HG02642 (cell line): ENCODE results near the gene IGF2BP2.

Experiments used
- ATAC-seq: cut with Tn5 transposase; IDR thresholded peaks from one replicate; pipeline ENCODE4 v1.9.1; 2021; ENCODE audit warnings: mild to moderate bottlenecking; ENCODE audit not compliant: unreplicated experiment, poor library complexity

IGF2BP2 gene

GRCh38 chr3:185739264-185739701 is 85.6 kb downstream of the IGF2BP2 start:
- no peak for ATAC-seq

GRCh38 chr3:185737740-185738680 is 86.8 kb downstream of the IGF2BP2 start:
- no peak for ATAC-seq

- ATAC-seq: no peak
Observed at GRCh38 chr3:185737020-185737419, 87.8 kb downstream of the IGF2BP2 start.

- ATAC-seq: no peak
Observed at GRCh38 chr3:185734725-185735096, 90.1 kb downstream of the IGF2BP2 start.

GRCh38 chr3:185733980-185734724 is 90.7 kb downstream of the IGF2BP2 start:
- no peak for ATAC-seq

GRCh38 chr3:185732782-185733181 is 92.1 kb downstream of the IGF2BP2 start:
- no peak for ATAC-seq

GRCh38 chr3:185730550-185730949 is 94.3 kb downstream of the IGF2BP2 start:
- no peak for ATAC-seq

- ATAC-seq: no peak
Observed at GRCh38 chr3:185729337-185730055, 95.3 kb downstream of the IGF2BP2 start.

- ATAC-seq: no peak
Observed at GRCh38 chr3:185728630-185729336, 96.1 kb downstream of the IGF2BP2 start.

GRCh38 chr3:185727873-185728272 is 97.0 kb downstream of the IGF2BP2 start:
- ATAC-seq: no peak

- ATAC-seq: no peak
Observed at GRCh38 chr3:185726254-185726967, 98.4 kb downstream of the IGF2BP2 start.

- no peak for ATAC-seq
Observed at GRCh38 chr3:185724761-185725160, 100.1 kb downstream of the IGF2BP2 start.

GRCh38 chr3:185724251-185724650 is 100.6 kb downstream of the IGF2BP2 start:
- no peak for ATAC-seq

GRCh38 chr3:185722881-185723280 is 102.0 kb downstream of the IGF2BP2 start:
- no peak for ATAC-seq

GRCh38 chr3:185721970-185722369 is 102.9 kb downstream of the IGF2BP2 start:
- ATAC-seq: no peak

- no peak for ATAC-seq
Observed at GRCh38 chr3:185720326-185720725, 104.5 kb downstream of the IGF2BP2 start.

GRCh38 chr3:185718736-185719593 is 105.9 kb downstream of the IGF2BP2 start:
- no peak for ATAC-seq

- no peak for ATAC-seq
Observed at GRCh38 chr3:185717627-185718402, 107.0 kb downstream of the IGF2BP2 start.
